Esophagus squamous epithelium (tissue), 5 donors: ENCODE measurements around the gene HOXD8. TPM values are rescaled to one million over a fixed set of nuclear protein-coding genes. Genes with fewer than 3 reads are reported as not detected.
A peak's percentile ranks its signal among the peaks of the same experiment; 100 is the strongest.

Experiments used
- DNase-seq: peaks from one replicate; lab custom pipeline; 2025; lab: John Stamatoyannopoulos, UW
- H3K27ac ChIP-seq, 4 donors: fragments of 200-600 bp; sonication (generic); one replicate each; pipeline ENCODE4 v1.5.1; 2016 to 2019; ENCODE audit warnings: mild to moderate bottlenecking in 1 of 4
- H3K27me3 ChIP-seq, 4 donors: fragments of 200-600 bp; sonication (generic); 1 replicate in 3 of 4; 2 replicates in 1 of 4; pipeline versions ENCODE4 v1.5.1 to v1.6.0; 2017 to 2021; ENCODE audit warnings: antibody characterized with exemption in 1 of 4
- H3K36me3 ChIP-seq, 3 donors: fragments of 200-600 bp; sonication (generic); one replicate each; pipeline ENCODE4 v1.5.1; 2016 to 2019
- H3K4me1 ChIP-seq, 3 donors: fragments of 200-600 bp; sonication (generic); one replicate each; pipeline ENCODE4 v1.5.1; 2017 to 2019
- H3K4me3 ChIP-seq, 4 donors: fragments of 200-600 bp; sonication (generic); 1 replicate in 3 of 4; 2 replicates in 1 of 4; pipeline ENCODE4 v1.5.1; 2016 to 2019; ENCODE audit warnings: mild to moderate bottlenecking in 2 of 4, moderate library complexity in 1 of 4
- H3K9me3 ChIP-seq, 3 donors: fragments of 200-600 bp; sonication (generic); one replicate each; pipeline ENCODE4 v1.5.1; 2016 to 2019
- CTCF ChIP-seq, 6 experiments: fragments of 450-650 bp in 4 of 6; fragments of 200-600 bp in 2 of 6; sonication (generic) in 2 of 6; IDR thresholded peaks; one replicate each; pipeline ENCODE4 v1.5.1; 2016 to 2019; ENCODE audit warnings: antibody characterized with exemption in 6 of 6, mild to moderate bottlenecking in 4 of 6, moderate library complexity in 4 of 6
- POLR2A ChIP-seq, 4 donors: fragments of 450-650 bp; IDR thresholded peaks; one replicate each; pipeline ENCODE4 v1.6.1; 2017; ENCODE audit warnings: antibody characterized with exemption in 4 of 4, mild to moderate bottlenecking in 4 of 4, moderate library complexity in 3 of 4
- WGBS, 2 donors: methylation state at CpG; one replicate each; pipeline ENCODE4 v1.1.5; 2018; 5-methylcytosine and 5-hydroxymethylcytosine counted together
- intact Hi-C: fragments of 100-400 bp; cut with DNase I; formaldehyde crosslinking; loops from one replicate; pipeline ENCODE4 v1.15.0; 2022
- total RNA-seq, 4 donors: library from RNA; depleted of rRNA; stranded (reverse); fragments of >200 nt; gene quantifications; one replicate each; pipeline ENCODE4 v1.1.0, GENCODE V29; 2016
- donor health status: DM: yes; HTN: yes; CAD: no.

HOXD8 gene
- total RNA-seq, 4 donors from 2014 or later, result 1.2 to 4.6 (median 1.2) TPM; not detected in 1

GRCh38 chr2:176175709-176176607, 46.5 kb downstream of the HOXD8 start:
- TF ChIP-seq POLR2A (IDR thresholded peaks at IDR 0.05) (no peak), CTCF (IDR thresholded peaks at IDR 0.05) (no peak)
- H3K4me3 ChIP-seq, result no peak overlapping the region
- H3K9me3 ChIP-seq, result no peaks in the 10 kb centered on the region
- intact Hi-C loops, result no loop called here
- DNase-seq, result no peak
- peaks cover 32 to 100% (median 47%) of the 10 kb centered on the region in 4 donors for H3K27me3 ChIP-seq
- peaks cover 3 to 36% (median 7%) of the 10 kb centered on the region in 3 donors for H3K4me1 ChIP-seq
- no peaks in the 10 kb centered on the region for H3K36me3 ChIP-seq
- no peak overlapping the region for H3K27ac ChIP-seq
- 72 to 81% methylated on average over 7 of the region's 7 CpGs for WGBS, 2 donors

- intact Hi-C loops, result no loop called here
- Histone ChIP-seq H3K27me3 (peaks cover 21 to 99% (median 32%) of the 10 kb centered on the region in 4 donors), H3K4me1 (peaks cover 3 to 24% (median 7%) of the 10 kb centered on the region in 3 donors), H3K9me3 (no peaks in the 10 kb centered on the region), H3K36me3 (no peaks in the 10 kb centered on the region), H3K27ac (peak overlapping the region; percentile 37 to 68 (median 45)), H3K4me3 (peak overlapping the region; percentile 23 to 60 (median 33))
- no peak for DNase-seq
- WGBS, 2 donors, result 15 to 51% methylated on average over 2 to 12 of the region's 12 CpGs
- TF ChIP-seq POLR2A (IDR thresholded peaks at IDR 0.05) (no peak), CTCF (IDR thresholded peaks at IDR 0.05) (no peak)
Observed at GRCh38 chr2:176177580-176178037, 48.1 kb downstream of the HOXD8 start.

- intact Hi-C loops, result no loop called here
- no peak for DNase-seq
- H3K4me1 ChIP-seq, result peaks cover 3 to 24% (median 7%) of the 10 kb centered on the region in 3 donors
- peaks cover 21 to 99% (median 29%) of the 10 kb centered on the region in 4 donors for H3K27me3 ChIP-seq
- H3K36me3 ChIP-seq, result no peaks in the 10 kb centered on the region
- peak overlapping the region; percentile 40 to 68 (median 58) for H3K27ac ChIP-seq
- peak overlapping the region; percentile 23 to 60 (median 33) for H3K4me3 ChIP-seq
- H3K9me3 ChIP-seq, result no peaks in the 10 kb centered on the region
- no peak for TF ChIP-seq CTCF (IDR thresholded peaks at IDR 0.05)
- TF ChIP-seq POLR2A (IDR thresholded peaks at IDR 0.05), result no peak
- 0% methylated on average over 20 of the region's 68 CpGs; no CpG with 5 or more reads in 1 of the 2 donors for WGBS, 2 donors
Observed at GRCh38 chr2:176178038-176178756, 48.7 kb downstream of the HOXD8 start.

GRCh38 chr2:176178757-176179295, 49.3 kb downstream of the HOXD8 start:
- Histone ChIP-seq H3K4me3 (peak overlapping the region; percentile 23 to 60 (median 33)), H3K36me3 (no peaks in the 10 kb centered on the region), H3K9me3 (no peaks in the 10 kb centered on the region), H3K4me1 (peaks cover 3 to 24% (median 7%) of the 10 kb centered on the region in 3 donors), H3K27ac (peak overlapping the region in 3 of 4 donors; percentile 50 to 68 (median 67)), H3K27me3 (peaks cover 16 to 99% (median 27%) of the 10 kb centered on the region in 4 donors)
- DNase-seq, result no peak
- 17 to 23% methylated on average over 6 to 7 of the region's 7 CpGs for WGBS, 2 donors
- no peak for TF ChIP-seq CTCF (IDR thresholded peaks at IDR 0.05)
- TF ChIP-seq POLR2A (IDR thresholded peaks at IDR 0.05), result no peak
- intact Hi-C loops, result no loop called here
